Right lobe of liver (tissue), 4 donors: Measurements from ENCODE around the gene SOBP.

Experiments
- CTCF ChIP-seq, 4 donors: fragments of 200-600 bp in 3 of 4; fragments of 450-650 bp in 1 of 4; IDR thresholded peaks; one replicate each; pipeline versions ENCODE4 v1.5.1 to v1.8.0; 2016 to 2022; ENCODE audit warnings: antibody characterized with exemption in 4 of 4, mild to moderate bottlenecking in 2 of 4
- POLR2A ChIP-seq: fragments of 450-650 bp; IDR thresholded peaks from one replicate; pipeline ENCODE4 v1.6.1; 2017; ENCODE audit warnings: antibody characterized with exemption, mild to moderate bottlenecking
- donor health status: DM: no; HTN: no; CAD: no.
- donor health status: DM: no; HTN: no; CAD: no.
- donor health status: DM: no; HTN: yes; CAD: no.

DNA sequence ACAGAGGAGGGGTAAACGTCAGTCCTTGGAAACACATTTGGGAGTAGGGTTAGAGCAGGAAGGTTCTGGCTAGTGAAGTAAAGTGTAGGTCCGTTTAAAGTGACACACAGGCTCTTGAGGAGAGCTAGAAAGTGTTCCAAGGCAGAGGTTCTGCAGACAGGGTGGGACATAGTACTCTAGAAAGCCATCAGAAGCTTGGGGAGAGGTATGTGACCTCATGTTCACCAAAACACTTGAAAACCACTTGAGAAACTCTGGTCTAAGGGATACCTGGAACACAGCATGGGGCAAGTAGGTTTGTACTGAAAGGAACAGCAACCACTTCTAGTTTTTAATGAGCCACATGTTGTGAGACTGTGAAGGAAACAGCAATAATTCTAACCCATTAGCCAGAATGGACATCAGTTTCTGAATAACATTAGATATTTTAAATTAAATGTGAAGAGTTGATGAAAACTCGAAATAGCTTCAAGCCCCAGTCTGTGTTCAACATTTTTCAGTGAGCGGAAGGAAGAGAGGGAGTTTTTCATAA, 49.0 kb downstream of the SOBP start:
- no peak for TF ChIP-seq CTCF (IDR thresholded peaks at IDR 0.05)
- no peak for TF ChIP-seq POLR2A
